ENCODE results near the gene NLRP14.

Gene NLRP14

GRCh38 chr11:6992457-6993417 lies 27.5 kb upstream of the NLRP14 start:
- TF ChIP-seq ZBTB20 (tag by site-specific recombination; IDR thresholded peaks at IDR 0.05) (0 out of 2 replicates have a peak, but pooled peaks have one; percentile 52), ZNF133 (tag by site-specific recombination; IDR thresholded peaks at IDR 0.05) (no peak), ZNF654 (tag by site-specific recombination; IDR thresholded peaks at IDR 0.05; ENCODE audit: low read depth) (no peak), PRDM6 (tag by site-specific recombination; IDR thresholded peaks at IDR 0.05) (peak; percentile 74), SCRT1 (tag by site-specific recombination; IDR thresholded peaks at IDR 0.05; ENCODE audit: borderline replicate concordance) (no peak), ZXDB (tag by site-specific recombination; IDR thresholded peaks at IDR 0.05) (0 out of 2 replicates have a peak, but pooled peaks have one; percentile 19), ZNF600 (tag by site-specific recombination; IDR thresholded peaks at IDR 0.05) (0 out of 2 replicates have a peak, but pooled peaks have one; percentile 25), ZNF23 (tag by site-specific recombination; IDR thresholded peaks at IDR 0.05; ENCODE audit: borderline replicate concordance) (no peak), ZNF791 (tag by site-specific recombination; IDR thresholded peaks at IDR 0.05) (no peak), GLIS2 (tag by site-specific recombination; IDR thresholded peaks at IDR 0.05) (no peak), ZNF202 (tag by site-specific recombination; IDR thresholded peaks at IDR 0.05; ENCODE audit: borderline replicate concordance) (no peak), ZNF629 (tag by site-specific recombination; IDR thresholded peaks at IDR 0.05) (0 out of 2 replicates have a peak, but pooled peaks have one; percentile 16), ZNF148 (tag by site-specific recombination; IDR thresholded peaks at IDR 0.05; ENCODE audit: borderline replicate concordance) (no peak), ZIC2 (tag by site-specific recombination; IDR thresholded peaks at IDR 0.05) (peak; percentile 48; the same call in 1 of the 2 replicates), ZNF132 (tag by site-specific recombination; IDR thresholded peaks at IDR 0.05; ENCODE audit: borderline replicate concordance) (no peak), ZNF335 (tag by site-specific recombination; conservative IDR thresholded peaks at IDR 0.05) (peak; percentile 83), ZNF843 (tag by site-specific recombination; IDR thresholded peaks at IDR 0.05) (peak; percentile 30; the same call in 1 of the 2 replicates), TRIM28 (IDR thresholded peaks at IDR 0.05; ENCODE audit: borderline replicate concordance, low read length) (peak; percentile 67; the same call in 1 of the 2 replicates), ZNF76 (tag by site-specific recombination; IDR thresholded peaks at IDR 0.05; ENCODE audit: borderline replicate concordance, low read depth) (no peak)
- no peak overlapping the region for H3K4me3 ChIP-seq (ENCODE audit: low read depth, low read length)
- no peak overlapping the region for H3K27ac ChIP-seq (ENCODE audit: extremely low read depth, low read depth, low read length)
- H3K9me3 ChIP-seq (ENCODE audit: control insufficient read depth, insufficient read depth, low read depth, low read length) = no peaks in the 10 kb centered on the region
- no peaks in the 10 kb centered on the region for H3K4me1 ChIP-seq (ENCODE audit: control insufficient read depth, insufficient read depth, low read length)
- CTCF ChIA-PET = interaction anchor here (0.6 to 1.5 kb wide), 3 partner anchors 27 to 180 kb away, joined by 3 to 5 read pairs (median 3); partner anchors contain the start of genes NLRP14 and ZNF214
- no peaks in the 10 kb centered on the region for H3K36me3 ChIP-seq (ENCODE audit: control insufficient read depth in 2 of 2, insufficient read depth in 1 of 2, low read length in 2 of 2)
- POLR2A ChIA-PET = no interaction called here

GRCh38 chr11:6995703-6996102 lies 24.6 kb upstream of the NLRP14 start:
- TF ChIP-seq ZNF623 (tag by site-specific recombination; IDR thresholded peaks at IDR 0.05) (peak; percentile 55), ZNF585B (tag by site-specific recombination; IDR thresholded peaks at IDR 0.05) (no peak)
- POLR2A ChIA-PET = no interaction called here
- Histone ChIP-seq H3K9me3 (ENCODE audit: control insufficient read depth, insufficient read depth, low read depth, low read length) (no peaks in the 10 kb centered on the region), H3K4me1 (ENCODE audit: control insufficient read depth, insufficient read depth, low read length) (no peaks in the 10 kb centered on the region), H3K36me3 (ENCODE audit: control insufficient read depth in 2 of 2, insufficient read depth in 1 of 2, low read length in 2 of 2) (peaks cover 0 to 9% of the 10 kb centered on the region in 2 experiments; a peak in 1 of 3 replicates), H3K27ac (ENCODE audit: extremely low read depth, low read depth, low read length) (no peak overlapping the region), H3K4me3 (ENCODE audit: low read depth, low read length) (no peak overlapping the region)
- CTCF ChIA-PET = no interaction called here

Measured in HEK293 (cell line).